Gastroesophageal sphincter (tissue), 3 donors: ENCODE data around the gene SLC39A11.

ENCODE experiments used
- CTCF ChIP-seq, 4 experiments: fragments of 200-600 bp in 2 of 4; fragments of 450-650 bp in 2 of 4; sonication (generic) in 1 of 4; IDR thresholded peaks; one replicate each; pipeline ENCODE4 v1.5.1; 2017 to 2019; ENCODE audit warnings: antibody characterized with exemption in 4 of 4, mild to moderate bottlenecking in 2 of 4, moderate library complexity in 2 of 4
- EP300 ChIP-seq: sonication (generic); formaldehyde crosslinking; IDR thresholded peaks from one replicate; pipeline ENCODE4 v1.6.1; 2017; ENCODE audit warnings: antibody characterized with exemption, mild to moderate bottlenecking
- POLR2A ChIP-seq, 2 donors: fragments of 450-650 bp; IDR thresholded peaks; one replicate each; pipeline ENCODE4 v1.6.1; 2017; ENCODE audit warnings: antibody characterized with exemption in 2 of 2, mild to moderate bottlenecking in 2 of 2, moderate library complexity in 1 of 2

- TF ChIP-seq CTCF (IDR thresholded peaks at IDR 0.05) (no peak), EP300 (no peak), POLR2A (IDR thresholded peaks at IDR 0.05) (no peak)
Measured at GRCh38 chr17:72775919-72776318, 316.6 kb downstream of the SLC39A11 start.
